Upper lobe of right lung (tissue), 1 donor: ENCODE results near the gene DCAF8L1. TPM values are rescaled to one million over a fixed set of nuclear protein-coding genes. Genes with fewer than 3 reads are reported as not detected.

Source experiments
- ATAC-seq: fragments of 200-7000 bp; cut with Tn5 transposase; one replicate; pipeline ENCODE4 v1.9.1; 2020; ENCODE audit warnings: mild to moderate bottlenecking, moderate library complexity
- DNase-seq: peaks from one replicate; pipeline ENCODE4 v3.0.0-alpha.2; 2020
- H3K27ac ChIP-seq: fragments of 200-600 bp; one replicate; pipeline ENCODE4 v1.8.0; 2022
- H3K27me3 ChIP-seq: fragments of 200-600 bp; one replicate; pipeline ENCODE4 v1.8.0; 2022; ENCODE audit warnings: mild to moderate bottlenecking
- H3K36me3 ChIP-seq: fragments of 200-600 bp; one replicate; pipeline ENCODE4 v1.8.0; 2022
- H3K4me1 ChIP-seq: fragments of 200-600 bp; one replicate; pipeline ENCODE4 v1.8.0; 2022
- H3K4me3 ChIP-seq: fragments of 200-600 bp; one replicate; pipeline ENCODE4 v1.8.0; 2022; ENCODE audit warnings: mild to moderate bottlenecking
- H3K9me3 ChIP-seq: fragments of 200-600 bp; one replicate; pipeline ENCODE4 v1.8.0; 2022
- CTCF ChIP-seq: fragments of 200-600 bp; IDR thresholded peaks from one replicate; pipeline ENCODE4 v1.8.0; 2022; ENCODE audit warnings: antibody characterized with exemption
- intact Hi-C: fragments of 100-400 bp; cut with DNase I; formaldehyde crosslinking; loops from one replicate; pipeline ENCODE4 v1.11.0; 2022
- total RNA-seq: library from RNA; stranded (reverse); fragmentation: NEBNext Ultra II Directional; extraction: Animal tissue kit (Norgen Biotek cat#: 25700); gene quantifications from one replicate; pipeline ENCODE4 v1.2.1, GENCODE V29; 2021
- donor health status: DM: no; HTN: yes; CAD: no; lungs with severe emphysema.

Gene DCAF8L1
- total RNA-seq, 1 donor from 2014 or later = not detected

GRCh38 chrX:27953171-27953570 is 28.1 kb downstream of the DCAF8L1 start:
- no peak for ATAC-seq
- no peaks in the 10 kb centered on the region for H3K27me3 ChIP-seq
- H3K36me3 ChIP-seq = no peaks in the 10 kb centered on the region
- H3K4me1 ChIP-seq = no peaks in the 10 kb centered on the region
- DNase-seq = no peak
- no peak overlapping the region for H3K27ac ChIP-seq
- TF ChIP-seq CTCF = no peak
- no peak overlapping the region for H3K4me3 ChIP-seq
- no peaks in the 10 kb centered on the region for H3K9me3 ChIP-seq
- intact Hi-C loops = no loop called here

GRCh38 chrX:27933361-27933760 is 47.9 kb downstream of the DCAF8L1 start:
- Histone ChIP-seq H3K4me1 (no peaks in the 10 kb centered on the region), H3K9me3 (no peaks in the 10 kb centered on the region), H3K27ac (no peak overlapping the region), H3K4me3 (no peak overlapping the region), H3K27me3 (no peaks in the 10 kb centered on the region), H3K36me3 (no peaks in the 10 kb centered on the region)
- intact Hi-C loops = no loop called here
- no peak for TF ChIP-seq CTCF
- DNase-seq = no peak
- ATAC-seq = no peak

Other genes starting within 250 kb of the DCAF8L1 start
- gene MAGEB10, start 173.5 kb downstream of the DCAF8L1 start, total RNA-seq = not detected